Measurements from ENCODE around the gene TIMP2.

GRCh38 chr17:78840780-78841611 is 84.2 kb downstream of the TIMP2 start, which contains the start of gene USP36:
- TF ChIP-seq CTCF (CRISPR knock-in tag; IDR thresholded peaks at IDR 0.05), result peak; percentile 55
- peak; percentile 57 to 91 for TF ChIP-seq POLR2A (IDR thresholded peaks at IDR 0.05; ENCODE audit: insufficient read depth in 1 of 2, low read depth in 2 of 2, low read length in 2 of 2)
- TF ChIP-seq ZFP91 (CRISPR knock-in tag; IDR thresholded peaks at IDR 0.05; ENCODE audit: borderline replicate concordance), result peak; percentile 100
- TF ChIP-seq ZMYM3 (CRISPR knock-in tag; IDR thresholded peaks at IDR 0.05), result peak; percentile 78
- no peak for TF ChIP-seq SOX6 (IDR thresholded peaks at IDR 0.05)
- peak; percentile 88 for TF ChIP-seq SOX6 (CRISPR knock-in tag; IDR thresholded peaks at IDR 0.05)
